Keratinocyte (primary cell): ENCODE data around the gene ZNF488. TPM values are rescaled to one million over a fixed set of nuclear protein-coding genes. Genes with fewer than 3 reads are reported as not detected.

Experiments used
- DNase-seq: peaks from one replicate; pipeline ENCODE4 v3.0.0-alpha.2; 2011; ENCODE audit warnings: low read depth, missing footprints, low spot score
- FAIRE-seq: peaks from 2 replicates; lab custom pipeline; 2011; peaks lifted over from hg19 to GRCh38; lab: Jason Lieb, UNC
- H2AFZ ChIP-seq: 2 replicates; pipeline ENCODE4 v1.6.0; 2012; ENCODE audit warnings: low read length, control low read depth, inconsistent platforms; ENCODE audit not compliant: control insufficient read depth
- H3K27ac ChIP-seq: 2 replicates; pipeline ENCODE4 v1.5.1; 2011; ENCODE audit warnings: low read length; ENCODE audit not compliant: control insufficient read depth, insufficient read depth
- H3K27me3 ChIP-seq: 3 replicates; pipeline ENCODE4 v1.6.0; 2011; ENCODE audit warnings: low read length; ENCODE audit not compliant: control insufficient read depth, insufficient read depth; ENCODE audit errors: extremely low read depth
- H3K36me3 ChIP-seq, 2 experiments: 2 replicates in 1 of 2; 3 replicates in 1 of 2; pipeline ENCODE4 v1.5.1; 2011; ENCODE audit warnings: low read length in 2 of 2, mild to moderate bottlenecking in 1 of 2; ENCODE audit not compliant: control insufficient read depth in 2 of 2, insufficient read depth in 2 of 2; ENCODE audit errors: extremely low read depth in 1 of 2
- H3K4me1 ChIP-seq: 3 replicates; pipeline ENCODE4 v1.5.1; 2011; ENCODE audit warnings: low read length; ENCODE audit not compliant: control insufficient read depth, insufficient read depth; ENCODE audit errors: extremely low read depth
- H3K4me2 ChIP-seq: 3 replicates; pipeline ENCODE4 v1.6.0; 2011; ENCODE audit warnings: low read depth, low read length; ENCODE audit not compliant: control insufficient read depth, insufficient read depth; ENCODE audit errors: extremely low read depth
- H3K4me3 ChIP-seq, 3 experiments: fragments of 200-600 bp in 1 of 3; sonication (generic) in 1 of 3; 2 replicates in 2 of 3; 3 replicates in 1 of 3; pipeline ENCODE4 v1.5.1; 2011 to 2016; ENCODE audit warnings: low read length in 3 of 3, mild to moderate bottlenecking in 3 of 3, control low read depth in 2 of 3, inconsistent platforms in 1 of 3, low read depth in 1 of 3, mixed read lengths in 1 of 3, mixed run types in 1 of 3, moderate library complexity in 1 of 3; ENCODE audit not compliant: control insufficient read depth in 2 of 3, insufficient read depth in 2 of 3; ENCODE audit errors: extremely low read depth in 1 of 3
- H3K79me2 ChIP-seq: 2 replicates; pipeline ENCODE4 v1.6.0; 2012; ENCODE audit warnings: low read length; ENCODE audit not compliant: control insufficient read depth, insufficient read depth
- H3K9ac ChIP-seq: 3 replicates; pipeline ENCODE4 v1.6.0; 2011; ENCODE audit warnings: low read length; ENCODE audit not compliant: control insufficient read depth, insufficient read depth; ENCODE audit errors: extremely low read depth
- H3K9me1 ChIP-seq: 3 replicates; pipeline ENCODE4 v1.6.0; 2011; ENCODE audit warnings: low read length; ENCODE audit not compliant: control insufficient read depth, insufficient read depth; ENCODE audit errors: extremely low read depth
- H3K9me3 ChIP-seq: 2 replicates; pipeline ENCODE4 v1.5.1; 2012; ENCODE audit warnings: low read depth, low read length; ENCODE audit not compliant: control insufficient read depth
- H4K20me1 ChIP-seq: 3 replicates; pipeline ENCODE4 v1.6.0; 2011; ENCODE audit warnings: low read length; ENCODE audit not compliant: control insufficient read depth, insufficient read depth; ENCODE audit errors: extremely low read depth
- CTCF ChIP-seq, 3 experiments: IDR thresholded peaks in 1 of 3; conservative IDR thresholded peaks in 1 of 3; optimal IDR thresholded peaks in 1 of 3; 2 replicates in 2 of 3; 3 replicates in 1 of 3; pipeline versions ENCODE3 to v1.5.1; 2011; ENCODE audit warnings: low read length in 3 of 3, mild to moderate bottlenecking in 3 of 3, moderate library complexity in 2 of 3, control low read depth in 1 of 3, inconsistent platforms in 1 of 3; ENCODE audit not compliant: insufficient read depth in 2 of 3; ENCODE audit errors: extremely low read depth in 1 of 3
- EZH2 ChIP-seq: IDR thresholded peaks from one replicate; pipeline ENCODE4 v1.6.1; 2012; ENCODE audit warnings: inconsistent platforms, mild to moderate bottlenecking, low read length, moderate library complexity
- dilution Hi-C: fragments of 300-500 bp; cut with MboI; formaldehyde crosslinking; loops from one replicate; pipeline ENCODE4 v1.7.0; 2020; ENCODE audit warnings: low sequenced_read_pairs; ENCODE audit not compliant: extremely low pct_ligation_motif_present
- polyA plus RNA-seq, 5 experiments: library from polyadenylated mRNA; depleted of rRNA in 3 of 5; stranded (reverse) in 3 of 5; stranded (forward) in 1 of 5; unstranded in 1 of 5; fragments of >200 nt; gene quantifications; 1 replicate in 1 of 5; 2 replicates in 3 of 5; 3 replicates in 1 of 5; pipeline versions ENCODE4 v1.2.1 to v1.2.3, GENCODE V29; 2011 to 2012; ENCODE audit warnings: missing spikeins in 2 of 5, low read depth in 1 of 5, low replicate concordance in 1 of 5

The ZNF488 gene
- polyA plus RNA-seq, 1 donor (not counting 4 experiments of a cell fraction or from before 2014, with no cell fraction given) = 1.2 TPM

DNA sequence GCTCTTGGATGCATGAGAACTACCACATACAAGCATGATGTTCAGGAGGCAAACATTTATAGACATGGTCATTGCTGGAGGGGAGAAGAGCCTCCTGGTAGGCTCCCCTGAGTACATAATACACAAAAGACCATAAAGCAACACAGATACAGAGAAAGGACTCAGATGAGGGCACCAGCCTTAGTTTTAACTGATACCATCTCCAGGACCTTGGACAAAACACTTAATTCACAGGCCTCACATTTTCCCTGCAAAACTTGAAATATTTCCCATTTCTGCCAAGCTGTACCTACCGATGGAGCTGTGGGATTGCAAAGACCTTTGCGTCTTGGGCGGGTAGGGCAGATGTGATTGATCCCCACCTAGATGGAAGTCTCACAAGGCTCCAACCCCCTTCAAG lies 16.7 kb upstream of the ZNF488 start:
- no peak for TF ChIP-seq EZH2
- no peak for TF ChIP-seq CTCF (optimal IDR thresholded peaks at IDR 0.05 in 1 of 3, IDR thresholded peaks at IDR 0.05 in 1 of 3, conservative IDR thresholded peaks at IDR 0.05 in 1 of 3; ENCODE audit: extremely low read depth in 1 of 3, insufficient read depth in 2 of 3, low read length in 3 of 3)
- Histone ChIP-seq H3K4me2 (no peak overlapping the region), H3K4me1 (peaks cover 54% of the 10 kb centered on the region), H3K36me3 (no peaks in the 10 kb centered on the region), H2AFZ (no peak overlapping the region), H4K20me1 (no peaks in the 10 kb centered on the region), H3K9ac (no peak overlapping the region), H3K27me3 (no peaks in the 10 kb centered on the region), H3K79me2 (no peaks in the 10 kb centered on the region), H3K9me3 (no peaks in the 10 kb centered on the region), H3K27ac (no peak overlapping the region), H3K4me3 (no peak overlapping the region), H3K9me1 (no peaks in the 10 kb centered on the region)
- DNase-seq (no peak), FAIRE-seq (no peak)
- dilution Hi-C loops = no loop called here

DNA sequence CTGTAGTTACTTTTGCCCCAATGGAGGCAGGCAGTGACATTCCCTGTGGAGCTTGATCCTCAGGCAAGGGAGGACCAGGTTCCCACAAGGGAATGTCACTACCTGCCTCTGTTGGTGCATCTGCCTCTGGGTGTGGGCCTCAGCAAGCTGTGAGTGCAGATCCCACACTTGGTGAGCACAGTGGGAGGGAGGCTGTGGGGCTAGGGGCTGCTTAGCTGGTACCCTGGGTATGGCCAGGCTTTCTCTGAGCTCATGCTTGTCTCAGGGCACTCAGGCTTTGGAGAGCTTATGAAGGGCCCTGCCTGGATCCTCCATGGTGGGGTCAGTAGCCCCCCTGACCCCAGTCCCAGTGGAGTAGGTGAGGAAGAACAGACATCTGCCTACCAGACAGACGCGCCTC lies 16.2 kb upstream of the ZNF488 start:
- Histone ChIP-seq H2AFZ (no peak overlapping the region), H4K20me1 (no peaks in the 10 kb centered on the region), H3K9me3 (no peaks in the 10 kb centered on the region), H3K4me1 (peaks cover 55% of the 10 kb centered on the region), H3K9ac (no peak overlapping the region), H3K27ac (no peak overlapping the region), H3K4me3 (no peak overlapping the region), H3K27me3 (no peaks in the 10 kb centered on the region), H3K9me1 (no peaks in the 10 kb centered on the region), H3K4me2 (no peak overlapping the region), H3K79me2 (no peaks in the 10 kb centered on the region), H3K36me3 (no peaks in the 10 kb centered on the region)
- FAIRE-seq (no peak), DNase-seq (no peak)
- dilution Hi-C loops = no loop called here
- TF ChIP-seq EZH2 = no peak
- TF ChIP-seq CTCF (optimal IDR thresholded peaks at IDR 0.05 in 1 of 3, IDR thresholded peaks at IDR 0.05 in 1 of 3, conservative IDR thresholded peaks at IDR 0.05 in 1 of 3; ENCODE audit: extremely low read depth in 1 of 3, insufficient read depth in 2 of 3, low read length in 3 of 3) = no peak
